Kidney tubule cell (primary cell): Measurements from ENCODE around the gene ADAM12.
A peak's percentile ranks its signal among the peaks of the same experiment; 100 is the strongest.
"Not testable (repeated sequence)": the region's sequence is repeated elsewhere in the genome, so short reads cannot be mapped to it uniquely, and the experiment has no call there.

Experiments used
- DNase-seq: peaks from one replicate; pipeline ENCODE4 v3.0.0-alpha.2; 2018; ENCODE audit warnings: low spot score

ADAM12 gene

DNA sequence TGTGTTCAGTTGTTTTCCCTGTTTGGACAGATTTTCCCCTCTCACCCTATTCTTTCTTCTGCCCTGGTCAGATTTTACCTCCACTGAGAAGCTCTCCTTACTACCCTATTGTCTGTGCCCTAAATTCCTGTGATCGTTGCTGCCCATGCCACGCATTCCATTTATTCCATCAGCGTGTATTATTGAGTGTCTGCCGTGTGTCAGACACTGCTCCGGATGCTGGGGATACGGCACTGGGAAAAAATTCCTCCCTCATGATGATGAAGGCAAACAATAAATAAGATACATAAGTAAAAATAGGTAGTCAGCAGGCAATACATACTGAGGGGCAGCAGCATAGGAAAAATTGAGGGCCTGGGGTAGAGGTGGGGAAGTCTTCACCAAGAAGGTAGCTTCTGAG, 405.1 kb downstream of the ADAM12 start:
- peak; percentile 60 for DNase-seq

DNA sequence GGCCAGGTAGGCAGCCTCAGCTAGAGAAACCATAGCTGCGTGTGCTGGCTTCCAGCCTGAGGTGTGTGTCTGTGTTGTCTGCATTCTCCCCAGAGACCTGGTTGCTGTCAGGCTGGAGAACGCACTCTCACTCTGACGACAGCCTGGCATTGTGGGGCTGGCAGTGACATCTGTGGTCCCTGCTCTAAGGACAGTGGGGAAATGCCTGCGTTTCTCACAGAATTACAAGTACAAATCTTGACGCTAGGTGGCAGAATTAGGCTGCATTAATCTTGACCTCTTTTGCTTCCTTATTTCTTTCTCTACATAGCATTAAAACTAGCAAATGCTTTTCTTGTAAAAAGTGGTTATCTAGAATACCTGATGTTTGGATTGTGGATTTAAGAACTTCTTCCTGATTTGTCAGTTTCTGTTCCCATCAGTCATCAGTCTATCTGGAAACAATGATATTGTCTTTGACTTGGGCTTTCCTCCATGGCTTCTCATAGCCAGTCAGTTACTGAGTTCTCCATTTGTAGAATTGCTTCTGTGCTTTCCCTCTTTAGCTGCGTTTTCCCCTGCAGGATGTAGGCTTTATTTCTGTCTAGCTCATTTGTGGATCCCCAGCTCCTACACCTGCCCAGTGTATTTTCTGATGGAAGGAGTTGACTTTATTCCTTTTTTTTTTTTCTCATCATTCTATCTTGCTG, 405.9 kb downstream of the ADAM12 start:
- peak; percentile 79 for DNase-seq

DNA sequence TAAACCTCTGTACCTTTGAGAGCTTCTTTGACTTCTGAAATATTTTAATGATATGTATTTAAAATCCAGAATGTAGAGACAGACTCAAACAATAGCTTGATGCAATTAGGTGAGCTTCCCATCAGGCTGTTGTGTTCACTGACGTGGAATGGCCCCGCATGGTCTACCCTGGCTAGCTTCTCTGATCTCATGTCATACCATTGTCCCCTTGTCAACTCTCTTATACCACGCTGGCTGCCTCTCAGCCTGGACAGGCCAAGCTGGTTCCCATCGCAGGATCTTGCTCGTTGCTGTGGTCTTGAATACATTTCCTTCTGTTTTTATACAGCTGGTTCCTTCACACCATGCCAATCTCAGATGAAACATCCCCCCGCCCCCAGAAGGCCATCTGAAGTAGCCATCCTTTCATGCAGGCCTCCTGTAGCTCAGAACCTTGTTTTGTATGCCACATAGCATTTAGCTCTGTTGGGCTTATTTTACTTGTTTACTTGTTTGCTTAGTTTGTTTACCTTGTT, 407.7 kb downstream of the ADAM12 start:
- peak; percentile 16 for DNase-seq

DNA sequence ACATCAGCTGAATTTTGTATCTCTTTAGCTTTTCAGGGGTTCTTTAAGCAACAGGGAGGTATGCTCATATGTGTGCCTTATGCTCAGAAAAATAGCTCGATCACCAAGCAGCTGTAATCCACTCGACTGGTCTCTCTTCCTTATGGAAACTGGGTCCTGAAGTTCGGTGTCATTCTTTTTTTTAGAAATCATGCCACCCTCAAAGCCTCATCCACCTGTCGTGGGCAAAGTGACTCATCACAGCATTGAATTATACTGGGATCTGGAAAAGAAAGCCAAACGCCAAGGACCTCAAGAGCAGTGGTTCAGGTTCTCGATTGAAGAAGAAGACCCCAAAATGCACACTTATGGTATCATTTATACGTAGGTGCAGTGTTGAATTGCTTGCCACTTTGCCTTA, 408.3 kb downstream of the ADAM12 start:
- peak; percentile 19 for DNase-seq

DNA sequence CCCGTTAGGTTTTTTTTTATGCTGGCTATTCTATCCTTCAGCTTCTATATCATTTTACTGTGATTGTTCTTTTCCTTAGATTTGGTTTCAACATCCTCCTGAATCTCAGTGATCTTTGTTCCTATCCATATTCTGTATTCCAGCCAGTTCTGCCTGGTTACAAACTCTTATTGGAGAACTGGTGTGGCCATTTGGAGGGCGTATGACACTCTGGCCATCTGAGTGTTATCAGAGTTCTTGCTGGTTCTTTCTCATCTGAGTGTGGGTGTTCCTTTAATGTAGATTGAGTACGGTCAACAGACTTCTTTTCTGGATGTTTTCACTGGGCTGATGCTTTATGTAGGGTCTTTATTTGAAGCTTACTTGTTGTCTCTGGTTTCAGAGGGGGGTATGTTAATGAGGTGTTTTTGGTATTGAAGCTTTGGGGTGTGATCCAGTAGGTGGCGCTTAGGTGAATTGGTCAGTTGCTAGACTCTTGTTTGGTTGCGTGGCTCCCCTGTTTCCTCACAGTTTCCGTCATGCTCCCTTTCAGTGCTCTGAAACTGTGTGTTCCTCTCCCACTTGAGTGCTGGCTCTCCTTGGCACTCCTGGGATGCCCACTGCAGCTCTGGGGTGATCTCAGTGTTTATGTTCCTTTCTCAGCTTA, 411.2 kb downstream of the ADAM12 start:
- DNase-seq = no peak

DNA sequence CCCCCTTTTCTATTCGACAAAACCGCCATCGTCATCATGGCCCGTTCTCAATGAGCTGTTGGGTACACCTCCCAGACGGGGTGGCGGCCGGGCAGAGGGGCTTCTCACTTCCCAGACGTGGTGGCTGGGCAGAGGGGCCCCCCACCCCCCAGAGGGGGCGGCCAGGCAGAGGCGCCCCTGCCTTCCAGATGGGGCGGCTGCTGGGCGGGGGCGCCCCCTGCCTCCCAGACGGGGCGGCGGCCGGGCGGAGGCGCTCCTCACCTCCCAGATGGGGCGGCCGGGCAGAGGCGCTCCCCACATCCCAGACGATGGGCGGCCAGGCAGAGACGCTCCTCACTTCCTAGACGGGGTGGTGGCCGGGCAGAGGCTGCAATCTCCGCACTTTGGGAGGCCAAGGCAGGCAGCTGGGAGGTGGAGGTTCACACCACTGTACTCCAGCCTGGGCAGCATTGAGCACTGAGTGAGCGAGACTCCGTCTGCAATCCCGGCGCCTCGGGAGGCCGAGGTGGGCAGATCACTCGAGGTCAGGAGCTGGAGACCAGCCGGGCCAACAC, 418.1 kb downstream of the ADAM12 start:
- DNase-seq = not testable (repeated sequence)

DNA sequence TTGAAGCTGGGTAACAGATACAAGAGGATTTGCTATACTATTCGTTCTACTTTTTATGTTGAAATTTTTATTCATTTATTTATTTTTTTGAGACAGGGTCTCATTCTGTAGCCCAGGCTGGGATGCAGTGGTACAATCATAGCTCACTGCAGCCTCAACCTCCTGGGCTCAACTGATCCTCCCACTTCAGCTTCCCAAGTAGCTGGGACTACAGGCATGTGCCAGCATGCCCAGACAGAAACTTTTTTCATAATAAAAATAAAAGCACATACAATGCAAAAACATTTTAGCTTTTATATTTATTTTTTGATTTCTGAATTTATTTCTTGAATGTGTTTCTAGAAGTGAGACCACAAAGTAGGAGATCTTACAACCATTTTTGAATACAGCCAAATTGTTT, 420.7 kb downstream of the ADAM12 start:
- no peak for DNase-seq

DNA sequence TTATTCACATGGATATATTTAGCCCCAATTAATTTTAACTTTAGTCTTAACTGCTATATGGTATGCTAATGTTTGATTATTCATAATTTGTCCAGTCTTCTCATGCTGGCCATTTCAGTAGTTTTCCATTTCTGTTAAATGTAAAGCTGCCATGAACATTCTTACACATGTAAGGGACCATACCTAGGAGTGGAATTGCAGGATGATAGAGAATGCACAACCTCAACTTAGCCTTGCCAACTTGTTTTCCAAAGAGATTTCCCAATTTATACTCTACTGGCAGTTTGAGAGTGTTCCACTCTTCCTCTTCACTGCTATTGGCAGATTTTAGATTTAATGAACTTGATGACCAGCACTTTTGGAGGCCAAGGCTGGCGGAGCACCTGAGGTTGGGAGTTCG, 423.7 kb downstream of the ADAM12 start:
- DNase-seq = no peak
